ENCODE results near the gene TGM4.
"Not testable (repeated sequence)": the region's sequence is repeated elsewhere in the genome, so short reads cannot be mapped to it uniquely, and the experiment has no call there.

TGM4 gene

DNA sequence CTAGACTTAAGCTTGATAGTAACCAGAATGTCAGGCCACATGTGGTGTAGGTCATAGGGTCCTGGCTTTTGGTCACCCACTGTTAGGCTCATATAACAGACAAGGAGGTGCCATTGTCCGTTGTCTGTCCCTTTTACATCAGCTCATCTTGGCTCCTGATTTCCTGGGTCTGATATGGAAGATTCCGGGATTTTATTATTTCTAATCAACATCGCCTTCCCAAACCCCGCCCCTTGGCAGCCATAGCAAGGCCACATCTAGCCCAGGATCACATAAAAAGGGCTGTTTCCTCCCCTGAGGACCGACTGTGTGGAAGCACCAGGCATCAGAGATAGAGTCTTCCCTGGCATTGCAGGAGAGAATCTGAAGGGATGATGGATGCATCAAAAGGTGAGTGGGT lies at the start of gene TGM4:
Gene TGM4 (plus strand): TSS at position 301 of the 400 bp plus-strand sequence. CDS start 71 bp downstream, at position 372.
- Mint-ChIP-seq H3K27me3 (peaks cover 3% of the 10 kb centered on the region), H3K4me3 (no peak within 1 kb of the TSS), H3K36me3 (ENCODE audit: low read depth) (no peaks in the 10 kb centered on the region), H3K4me1 (ENCODE audit: low read depth) (no peaks in the 10 kb centered on the region), H3K27ac (no peak within 1 kb of the TSS), H3K9me3 (no peaks in the 10 kb centered on the region)
- DNase-seq = no peak

DNA sequence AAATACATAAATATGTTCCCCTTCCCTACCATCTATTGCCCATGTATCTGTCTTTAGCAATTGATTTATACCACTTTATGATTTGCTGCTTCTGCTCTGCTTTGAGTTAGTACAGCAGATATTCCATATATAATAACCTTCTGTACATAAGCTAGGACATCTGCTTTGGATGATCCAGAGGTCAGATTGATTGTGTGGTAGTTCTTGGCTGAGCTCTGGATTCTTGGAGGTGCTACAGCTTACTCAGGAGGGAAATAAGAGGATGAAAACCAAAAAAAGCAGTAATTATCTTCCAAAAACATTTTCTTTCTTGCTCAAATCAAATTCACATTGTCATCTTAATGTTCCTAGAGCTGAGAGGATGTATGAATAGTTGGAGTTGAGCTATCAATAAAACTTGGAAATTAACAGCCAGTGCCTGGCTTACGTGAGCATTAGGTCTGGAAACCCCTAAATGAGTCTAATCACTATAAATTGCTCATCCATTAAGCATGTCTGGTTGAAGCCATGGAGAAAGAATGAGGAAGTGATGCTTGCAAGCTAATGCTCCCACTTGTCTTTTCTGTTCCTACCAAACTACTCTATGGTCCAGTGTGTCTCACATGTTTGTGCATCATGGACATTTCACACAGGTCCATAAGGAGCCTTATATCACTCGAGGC lies 49.0 kb upstream of the TGM4 start:
- peaks cover 79% of the 10 kb centered on the region for H3K36me3 Mint-ChIP-seq (ENCODE audit: low read depth)
- H3K4me3 Mint-ChIP-seq = no peak overlapping the region
- no peak for DNase-seq
- H3K27ac Mint-ChIP-seq = no peak overlapping the region
- no peaks in the 10 kb centered on the region for H3K27me3 Mint-ChIP-seq
- H3K9me3 Mint-ChIP-seq = no peaks in the 10 kb centered on the region
- no peaks in the 10 kb centered on the region for H3K4me1 Mint-ChIP-seq (ENCODE audit: low read depth)

DNA sequence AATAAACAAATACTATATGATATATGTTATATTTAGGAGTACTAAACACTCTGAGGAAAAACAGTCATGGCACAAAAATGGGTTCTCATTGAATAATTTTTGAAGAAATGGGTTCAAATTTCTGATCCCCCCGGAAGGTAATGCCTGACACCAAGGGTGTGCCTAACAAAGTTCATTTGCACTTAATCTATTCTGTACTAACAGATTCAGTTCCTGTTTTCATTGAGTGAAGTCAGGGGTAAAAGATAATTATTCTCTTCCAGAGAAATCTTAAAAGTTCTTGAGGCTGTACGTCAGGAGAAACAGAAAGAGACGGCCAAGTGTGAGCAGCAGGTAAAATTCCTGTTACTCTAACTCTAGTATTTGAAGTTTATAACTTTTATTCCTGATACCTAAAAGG lies 47.2 kb upstream of the TGM4 start:
- H3K4me3 Mint-ChIP-seq = no peak overlapping the region
- no peaks in the 10 kb centered on the region for H3K9me3 Mint-ChIP-seq
- peaks cover 85% of the 10 kb centered on the region for H3K36me3 Mint-ChIP-seq (ENCODE audit: low read depth)
- no peak overlapping the region for H3K27ac Mint-ChIP-seq
- no peaks in the 10 kb centered on the region for H3K27me3 Mint-ChIP-seq
- DNase-seq = no peak
- H3K4me1 Mint-ChIP-seq (ENCODE audit: low read depth) = no peaks in the 10 kb centered on the region

DNA sequence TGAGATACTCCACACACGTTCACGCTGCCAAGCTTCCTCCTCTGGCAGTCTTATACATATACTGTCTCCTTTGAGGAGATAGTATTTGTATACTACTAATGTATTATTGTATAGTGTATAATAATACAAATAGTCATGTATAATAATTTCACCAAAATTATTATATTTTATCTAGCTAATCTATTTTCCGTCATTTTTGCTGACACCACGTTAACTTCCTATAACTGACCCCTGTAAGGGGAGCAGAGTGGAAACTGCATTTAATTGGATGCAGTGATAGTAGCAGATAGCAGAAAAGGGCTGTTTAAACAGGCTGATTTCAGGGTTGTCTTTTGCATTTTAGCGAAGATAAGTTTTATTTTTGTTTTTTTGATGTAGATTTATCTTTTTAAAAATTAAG lies 43.2 kb upstream of the TGM4 start:
- no peaks in the 10 kb centered on the region for H3K27me3 Mint-ChIP-seq
- H3K4me1 Mint-ChIP-seq (ENCODE audit: low read depth) = no peaks in the 10 kb centered on the region
- no peak overlapping the region for H3K4me3 Mint-ChIP-seq
- H3K9me3 Mint-ChIP-seq = peaks cover 4% of the 10 kb centered on the region
- no peak for DNase-seq
- peaks cover 66% of the 10 kb centered on the region for H3K36me3 Mint-ChIP-seq (ENCODE audit: low read depth)
- no peak overlapping the region for H3K27ac Mint-ChIP-seq

GRCh38 chr3:44832032-44832431 lies 42.4 kb upstream of the TGM4 start:
- H3K36me3 Mint-ChIP-seq (ENCODE audit: low read depth) = peaks cover 66% of the 10 kb centered on the region
- no peaks in the 10 kb centered on the region for H3K27me3 Mint-ChIP-seq
- H3K9me3 Mint-ChIP-seq = peaks cover 10% of the 10 kb centered on the region
- no peak overlapping the region for H3K4me3 Mint-ChIP-seq
- DNase-seq = no peak
- H3K4me1 Mint-ChIP-seq (ENCODE audit: low read depth) = no peaks in the 10 kb centered on the region
- H3K27ac Mint-ChIP-seq = no peak overlapping the region

GRCh38 chr3:44832965-44833364 lies 41.4 kb upstream of the TGM4 start:
- no peak overlapping the region for H3K4me3 Mint-ChIP-seq
- no peak for DNase-seq
- no peaks in the 10 kb centered on the region for H3K4me1 Mint-ChIP-seq (ENCODE audit: low read depth)
- no peaks in the 10 kb centered on the region for H3K27me3 Mint-ChIP-seq
- peaks cover 13% of the 10 kb centered on the region for H3K9me3 Mint-ChIP-seq
- H3K36me3 Mint-ChIP-seq (ENCODE audit: low read depth) = peaks cover 68% of the 10 kb centered on the region
- no peak overlapping the region for H3K27ac Mint-ChIP-seq

DNA sequence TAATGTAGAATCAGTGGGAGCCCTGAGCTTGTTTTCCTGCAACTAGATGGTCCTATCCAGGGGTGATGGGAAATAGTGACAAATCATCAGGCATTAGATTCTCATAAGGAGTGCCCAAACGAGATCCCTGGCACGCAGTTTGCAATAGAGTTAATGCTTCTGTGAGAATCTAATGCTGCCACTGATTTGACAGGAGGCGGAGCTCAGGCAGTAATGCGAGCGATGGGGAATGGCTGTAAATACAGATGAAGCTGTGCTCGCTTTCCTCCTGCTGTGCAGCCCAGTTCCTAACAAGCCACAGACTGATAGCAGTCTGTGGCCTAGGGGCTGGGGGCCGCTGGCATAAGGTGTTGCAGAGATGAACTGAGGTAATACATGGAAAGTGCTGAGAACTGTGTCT lies 41.0 kb upstream of the TGM4 start:
- no peak for DNase-seq
- Mint-ChIP-seq H3K27me3 (no peaks in the 10 kb centered on the region), H3K9me3 (peaks cover 15% of the 10 kb centered on the region), H3K4me3 (no peak overlapping the region), H3K27ac (no peak overlapping the region), H3K4me1 (ENCODE audit: low read depth) (no peaks in the 10 kb centered on the region), H3K36me3 (ENCODE audit: low read depth) (peaks cover 68% of the 10 kb centered on the region)

GRCh38 chr3:44835684-44836083 lies 38.7 kb upstream of the TGM4 start:
- H3K27me3 Mint-ChIP-seq = no peaks in the 10 kb centered on the region
- peaks cover 15% of the 10 kb centered on the region for H3K9me3 Mint-ChIP-seq
- H3K36me3 Mint-ChIP-seq (ENCODE audit: low read depth) = peaks cover 74% of the 10 kb centered on the region
- H3K4me1 Mint-ChIP-seq (ENCODE audit: low read depth) = no peaks in the 10 kb centered on the region
- H3K4me3 Mint-ChIP-seq = no peak overlapping the region
- no peak overlapping the region for H3K27ac Mint-ChIP-seq
- no peak for DNase-seq

DNA sequence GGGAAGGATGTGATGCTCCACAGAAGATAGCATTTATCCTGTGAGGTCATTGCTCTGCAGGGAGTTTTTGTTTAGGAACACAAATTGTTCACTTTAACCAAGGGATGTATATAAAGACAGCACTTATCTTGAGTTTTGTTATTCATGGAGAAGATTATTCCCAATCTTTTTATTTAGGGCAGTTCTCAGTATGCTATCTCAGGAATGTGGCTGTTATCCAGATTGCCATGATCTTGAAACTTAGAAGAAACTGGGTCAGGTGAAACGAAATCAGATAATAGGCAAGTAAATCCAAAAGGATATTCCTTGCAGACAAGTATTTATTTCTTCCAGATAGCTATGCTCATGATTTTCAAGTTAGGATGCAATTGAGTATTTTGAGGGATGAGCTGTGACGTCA lies 32.0 kb upstream of the TGM4 start:
- Mint-ChIP-seq H3K4me3 (no peak overlapping the region), H3K36me3 (ENCODE audit: low read depth) (peaks cover 86% of the 10 kb centered on the region), H3K4me1 (ENCODE audit: low read depth) (no peaks in the 10 kb centered on the region), H3K27ac (no peak overlapping the region), H3K27me3 (no peaks in the 10 kb centered on the region), H3K9me3 (peaks cover 2% of the 10 kb centered on the region)
- DNase-seq = no peak

DNA sequence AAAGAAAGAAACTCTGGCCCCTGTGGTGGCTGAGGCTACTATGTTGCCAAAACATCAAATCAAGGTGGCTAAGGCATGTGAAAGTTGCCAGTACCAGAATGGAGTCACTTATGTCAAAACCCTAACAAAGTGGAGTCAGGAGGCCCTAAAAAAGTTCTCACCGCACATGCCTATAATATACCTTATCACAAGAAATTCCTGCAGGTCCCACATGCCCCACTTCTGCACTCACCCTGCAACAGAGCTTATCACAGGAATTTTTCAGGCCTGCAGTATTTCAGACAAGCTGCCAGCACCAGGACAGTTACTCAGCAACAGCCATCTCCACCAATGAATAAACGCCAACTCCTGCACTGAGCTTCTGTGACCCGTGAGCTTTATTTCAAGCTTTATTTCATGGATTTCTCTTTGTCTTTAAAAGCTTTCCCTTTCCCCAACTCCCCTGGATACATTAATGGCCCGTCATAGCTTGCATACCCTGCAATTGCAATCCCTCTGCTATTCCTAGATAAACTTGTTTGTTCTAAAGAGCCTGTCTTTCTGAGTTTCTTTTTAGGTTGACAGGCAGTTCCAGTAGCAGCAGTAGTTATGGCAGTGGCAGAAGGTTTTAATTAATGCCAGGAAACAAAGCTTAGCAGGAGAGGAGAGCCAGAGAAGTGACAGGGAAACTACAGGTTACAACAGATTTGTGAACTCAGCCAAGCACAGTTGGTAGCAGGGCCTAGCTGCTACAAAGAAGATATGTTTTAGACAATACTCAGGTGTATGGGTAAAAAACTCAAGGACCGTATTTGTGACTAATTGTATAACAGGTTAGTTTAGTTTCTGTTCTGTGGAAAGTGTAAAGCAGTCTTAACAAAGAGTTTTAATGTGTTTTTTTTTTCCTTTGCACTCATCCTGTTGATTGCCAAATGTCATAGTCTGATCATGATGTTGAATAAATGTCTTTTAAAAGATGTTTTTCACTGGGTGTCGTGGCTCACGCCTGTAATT lies 28.6 kb upstream of the TGM4 start:
- Mint-ChIP-seq H3K27ac (no peak overlapping the region), H3K36me3 (ENCODE audit: low read depth) (peaks cover 61% of the 10 kb centered on the region), H3K9me3 (no peaks in the 10 kb centered on the region), H3K4me3 (no peak overlapping the region), H3K4me1 (ENCODE audit: low read depth) (no peaks in the 10 kb centered on the region), H3K27me3 (no peaks in the 10 kb centered on the region)
- no peak for DNase-seq

DNA sequence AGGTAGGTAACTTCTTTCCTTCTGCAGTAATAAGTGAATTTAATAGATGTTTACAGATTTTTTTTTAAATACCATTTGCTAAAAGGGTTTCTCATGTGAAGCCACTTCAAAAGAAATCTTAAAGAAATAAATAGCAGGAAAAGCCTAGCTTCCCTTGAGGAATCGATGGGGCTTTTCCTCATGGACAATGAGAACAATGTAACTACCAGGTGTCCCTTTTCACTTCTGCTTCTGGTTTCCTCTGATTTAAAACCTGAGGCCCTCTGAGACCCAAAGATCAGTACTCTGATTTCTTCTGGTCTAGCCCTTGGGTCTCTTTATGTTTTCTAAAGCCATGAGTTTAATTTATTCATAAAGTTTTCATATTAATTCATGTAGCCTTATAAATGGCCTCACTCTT lies 25.8 kb upstream of the TGM4 start:
- Mint-ChIP-seq H3K27ac (no peak overlapping the region), H3K9me3 (no peaks in the 10 kb centered on the region), H3K4me3 (no peak overlapping the region), H3K4me1 (ENCODE audit: low read depth) (no peaks in the 10 kb centered on the region), H3K27me3 (no peaks in the 10 kb centered on the region), H3K36me3 (ENCODE audit: low read depth) (peaks cover 62% of the 10 kb centered on the region)
- DNase-seq = no peak

- H3K36me3 Mint-ChIP-seq (ENCODE audit: low read depth) = peaks cover 28% of the 10 kb centered on the region
- H3K27ac Mint-ChIP-seq; DNase-seq; H3K4me1 Mint-ChIP-seq (ENCODE audit: low read depth); H3K9me3 Mint-ChIP-seq; H3K4me3 Mint-ChIP-seq; H3K27me3 Mint-ChIP-seq: not testable (repeated sequence)
These were observed 17.7 kb upstream of the TGM4 start for GRCh38 chr3:44856663-44857062.

- no peaks in the 10 kb centered on the region for H3K27me3 Mint-ChIP-seq
- peaks cover 21% of the 10 kb centered on the region for H3K36me3 Mint-ChIP-seq (ENCODE audit: low read depth)
- DNase-seq = no peak
- H3K9me3 Mint-ChIP-seq = no peaks in the 10 kb centered on the region
- no peak overlapping the region for H3K4me3 Mint-ChIP-seq
- no peak overlapping the region for H3K27ac Mint-ChIP-seq
- H3K4me1 Mint-ChIP-seq (ENCODE audit: low read depth) = peaks cover 32% of the 10 kb centered on the region
These were observed 14.3 kb upstream of the TGM4 start for GRCh38 chr3:44860117-44860516.

DNA sequence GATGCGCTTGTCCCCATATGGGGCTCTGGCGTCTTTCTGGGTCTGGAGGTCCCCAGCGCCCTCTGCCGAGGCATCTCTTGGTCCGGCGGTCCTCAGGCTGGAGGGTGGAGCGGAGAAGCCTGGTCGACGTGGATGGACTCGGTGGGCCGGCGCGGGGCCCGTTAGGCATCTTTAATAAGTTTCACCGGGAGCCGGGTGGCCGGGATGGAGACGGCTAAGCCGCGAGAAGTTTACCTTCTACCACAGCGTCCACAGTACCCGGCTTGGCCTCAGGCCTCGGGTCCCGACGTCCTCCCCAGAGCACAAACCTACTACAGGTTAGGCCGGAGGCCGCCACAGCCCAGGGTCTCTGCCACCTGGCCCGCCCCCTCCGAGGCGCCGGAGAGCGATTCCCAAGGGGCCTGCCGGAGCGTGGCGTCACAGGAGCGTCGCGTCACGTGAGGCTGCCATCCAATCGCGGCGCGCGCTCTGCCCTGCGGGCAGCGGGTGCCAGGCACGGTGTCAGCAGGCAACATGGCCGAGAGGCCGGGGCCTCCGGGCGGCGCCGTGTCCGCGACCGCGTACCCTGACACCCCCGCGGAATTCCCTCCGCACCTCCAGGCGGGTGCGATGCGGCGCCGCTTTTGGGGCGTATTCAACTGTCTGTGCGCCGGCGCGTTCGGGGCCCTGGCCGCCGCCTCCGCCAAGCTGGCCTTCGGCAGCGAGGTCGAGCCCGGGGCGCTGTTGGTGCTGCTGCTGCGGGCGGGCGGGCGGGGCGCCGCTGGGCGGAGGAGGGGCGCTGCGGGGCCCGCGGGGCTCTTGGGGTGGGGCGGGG lies 12.8 kb upstream of the TGM4 start, which contains the start of gene TMEM42:
Gene TMEM42 (plus strand): TSS at position 501 of the 814 bp plus-strand sequence. CDS start 13 bp downstream, at position 514.
- Mint-ChIP-seq H3K36me3 (ENCODE audit: low read depth) (peaks cover 33% of the 10 kb centered on the region), H3K4me1 (ENCODE audit: low read depth) (peaks cover 44% of the 10 kb centered on the region), H3K27ac (peak within 1 kb of the TSS; percentile 89), H3K9me3 (no peaks in the 10 kb centered on the region), H3K27me3 (no peaks in the 10 kb centered on the region), H3K4me3 (peak within 1 kb of the TSS; percentile 82)
- peak; percentile 93 for DNase-seq
